K562 (cell line): ENCODE data around the gene DTX4.

Experiments used
- CREM ChIP-seq: IDR thresholded peaks from 2 replicates; pipeline ENCODE4 v1.6.1; 2014; ENCODE audit warnings: antibody characterized with exemption, low read depth
- NONO ChIP-seq, 2 experiments: fragments of 200-400 bp in 1 of 2; fragments of 450-650 bp in 1 of 2; formaldehyde crosslinking in 1 of 2; IDR thresholded peaks; 2 replicates each; pipeline ENCODE4 v1.6.1; 2017; ENCODE audit warnings: low read depth in 2 of 2, mild to moderate bottlenecking in 2 of 2, moderate library complexity in 2 of 2, low read length in 1 of 2
- POLR2A ChIP-seq: fragments of 450-650 bp; conservative IDR thresholded peaks from 2 replicates; pipeline ENCODE4 v1.6.1; 2016
- TF ChIP-seq, protein P1 (sequence below), 2 experiments: fragments of 450-650 bp in 1 of 2; IDR thresholded peaks; 2 replicates each; pipeline ENCODE4 v1.6.1; 2011 to 2017; ENCODE audit warnings: low read depth in 2 of 2, antibody characterized with exemption in 1 of 2, borderline replicate concordance in 1 of 2, low read length in 1 of 2, mild to moderate bottlenecking in 1 of 2, mixed read lengths in 1 of 2; ENCODE audit not compliant: control insufficient read depth in 1 of 2
- TF ChIP-seq, protein P2 (sequence below): fragments of 250-450 bp; sonication (Bioruptor Pico); IDR thresholded peaks from 2 replicates; pipeline ENCODE4 v1.8.0; 2021; ENCODE audit warnings: borderline replicate concordance, mild to moderate bottlenecking, moderate library complexity; ENCODE audit not compliant: poor library complexity, severe bottlenecking
- TF ChIP-seq, protein P3 (sequence below): fragments of 250-450 bp; sonication (Bioruptor Pico); IDR thresholded peaks from 2 replicates; pipeline ENCODE4 v1.4.0; 2020; ENCODE audit warnings: mild to moderate bottlenecking, moderate library complexity

DNA sequence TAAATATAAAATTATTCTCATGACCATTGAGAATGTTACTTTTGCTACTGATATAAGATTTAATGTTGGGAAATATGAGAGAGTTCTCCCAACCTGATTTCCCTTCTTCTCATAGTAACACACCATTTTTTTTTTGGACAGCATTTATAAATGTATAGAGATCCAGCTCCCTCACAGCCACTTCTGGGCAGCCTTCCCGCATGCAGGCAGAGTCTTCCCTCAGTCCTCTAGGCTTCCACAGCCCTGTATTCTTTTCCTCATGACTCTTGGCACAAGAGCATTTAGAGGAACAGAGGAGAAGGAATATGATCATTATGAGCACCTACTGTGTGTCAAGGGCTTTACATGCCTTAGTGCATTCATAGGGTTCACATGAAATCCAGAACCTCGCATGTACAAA lies 9.0 kb downstream of the DTX4 start:
- TF ChIP-seq, protein P1, sequence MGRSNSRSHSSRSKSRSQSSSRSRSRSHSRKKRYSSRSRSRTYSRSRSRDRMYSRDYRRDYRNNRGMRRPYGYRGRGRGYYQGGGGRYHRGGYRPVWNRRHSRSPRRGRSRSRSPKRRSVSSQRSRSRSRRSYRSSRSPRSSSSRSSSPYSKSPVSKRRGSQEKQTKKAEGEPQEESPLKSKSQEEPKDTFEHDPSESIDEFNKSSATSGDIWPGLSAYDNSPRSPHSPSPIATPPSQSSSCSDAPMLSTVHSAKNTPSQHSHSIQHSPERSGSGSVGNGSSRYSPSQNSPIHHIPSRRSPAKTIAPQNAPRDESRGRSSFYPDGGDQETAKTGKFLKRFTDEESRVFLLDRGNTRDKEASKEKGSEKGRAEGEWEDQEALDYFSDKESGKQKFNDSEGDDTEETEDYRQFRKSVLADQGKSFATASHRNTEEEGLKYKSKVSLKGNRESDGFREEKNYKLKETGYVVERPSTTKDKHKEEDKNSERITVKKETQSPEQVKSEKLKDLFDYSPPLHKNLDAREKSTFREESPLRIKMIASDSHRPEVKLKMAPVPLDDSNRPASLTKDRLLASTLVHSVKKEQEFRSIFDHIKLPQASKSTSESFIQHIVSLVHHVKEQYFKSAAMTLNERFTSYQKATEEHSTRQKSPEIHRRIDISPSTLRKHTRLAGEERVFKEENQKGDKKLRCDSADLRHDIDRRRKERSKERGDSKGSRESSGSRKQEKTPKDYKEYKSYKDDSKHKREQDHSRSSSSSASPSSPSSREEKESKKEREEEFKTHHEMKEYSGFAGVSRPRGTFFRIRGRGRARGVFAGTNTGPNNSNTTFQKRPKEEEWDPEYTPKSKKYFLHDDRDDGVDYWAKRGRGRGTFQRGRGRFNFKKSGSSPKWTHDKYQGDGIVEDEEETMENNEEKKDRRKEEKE (IDR thresholded peaks at IDR 0.05; ENCODE audit: borderline replicate concordance in 1 of 2, control insufficient read depth in 1 of 2, low read depth in 2 of 2, low read length in 1 of 2), result no peak
- TF ChIP-seq NONO (IDR thresholded peaks at IDR 0.05; ENCODE audit: low read depth in 2 of 2, low read length in 1 of 2) (no peak), CREM (no peak), POLR2A (no peak)
- TF ChIP-seq, protein P2, sequence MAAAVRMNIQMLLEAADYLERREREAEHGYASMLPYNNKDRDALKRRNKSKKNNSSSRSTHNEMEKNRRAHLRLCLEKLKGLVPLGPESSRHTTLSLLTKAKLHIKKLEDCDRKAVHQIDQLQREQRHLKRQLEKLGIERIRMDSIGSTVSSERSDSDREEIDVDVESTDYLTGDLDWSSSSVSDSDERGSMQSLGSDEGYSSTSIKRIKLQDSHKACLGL, result no peak
- TF ChIP-seq, protein P3, sequence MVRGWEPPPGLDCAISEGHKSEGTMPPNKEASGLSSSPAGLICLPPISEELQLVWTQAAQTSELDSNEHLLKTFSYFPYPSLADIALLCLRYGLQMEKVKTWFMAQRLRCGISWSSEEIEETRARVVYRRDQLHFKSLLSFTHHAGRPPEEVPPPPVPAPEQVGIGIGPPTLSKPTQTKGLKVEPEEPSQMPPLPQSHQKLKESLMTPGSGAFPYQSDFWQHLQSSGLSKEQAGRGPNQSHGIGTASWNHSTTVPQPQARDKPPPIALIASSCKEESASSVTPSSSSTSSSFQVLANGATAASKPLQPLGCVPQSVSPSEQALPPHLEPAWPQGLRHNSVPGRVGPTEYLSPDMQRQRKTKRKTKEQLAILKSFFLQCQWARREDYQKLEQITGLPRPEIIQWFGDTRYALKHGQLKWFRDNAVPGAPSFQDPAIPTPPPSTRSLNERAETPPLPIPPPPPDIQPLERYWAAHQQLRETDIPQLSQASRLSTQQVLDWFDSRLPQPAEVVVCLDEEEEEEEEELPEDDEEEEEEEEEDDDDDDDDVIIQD (CRISPR knock-in tag), result no peak
